ENCODE results near the gene ADAT3. TPM values are rescaled to one million over a fixed set of nuclear protein-coding genes. Genes with fewer than 3 reads are reported as not detected.

ADAT3 gene
- total RNA-seq, 1 experiment from 2014 or later: 6.9 TPM

DNA sequence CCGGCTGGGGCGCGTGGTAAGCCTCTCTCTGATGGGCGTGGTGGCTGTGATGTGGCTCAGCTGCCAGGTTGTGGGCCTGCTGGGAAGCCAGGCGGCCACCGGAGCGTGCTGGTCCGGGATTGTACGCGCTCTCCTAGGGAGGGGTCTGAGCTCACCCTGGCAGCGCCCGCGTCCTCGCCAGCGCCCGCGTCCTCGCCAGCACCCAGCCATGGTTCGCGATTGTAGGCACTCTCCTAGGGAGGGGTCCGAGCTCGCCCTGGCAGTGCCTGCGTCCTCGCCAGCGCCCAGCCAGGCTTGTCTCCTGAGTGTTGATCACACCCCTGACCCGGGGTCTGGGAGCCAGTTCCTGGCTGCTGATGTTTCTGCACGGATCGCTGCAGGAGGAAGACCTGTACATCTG is 13.8 kb downstream of the ADAT3 start:
- ChIA-PET POLR2A (interaction anchor here (0.9 kb wide), 1 partner anchor 10 kb away, joined by 5 read pairs; no protein-coding TSS in a partner anchor), CTCF (no interaction called here)
- TF ChIP-seq, protein P1, sequence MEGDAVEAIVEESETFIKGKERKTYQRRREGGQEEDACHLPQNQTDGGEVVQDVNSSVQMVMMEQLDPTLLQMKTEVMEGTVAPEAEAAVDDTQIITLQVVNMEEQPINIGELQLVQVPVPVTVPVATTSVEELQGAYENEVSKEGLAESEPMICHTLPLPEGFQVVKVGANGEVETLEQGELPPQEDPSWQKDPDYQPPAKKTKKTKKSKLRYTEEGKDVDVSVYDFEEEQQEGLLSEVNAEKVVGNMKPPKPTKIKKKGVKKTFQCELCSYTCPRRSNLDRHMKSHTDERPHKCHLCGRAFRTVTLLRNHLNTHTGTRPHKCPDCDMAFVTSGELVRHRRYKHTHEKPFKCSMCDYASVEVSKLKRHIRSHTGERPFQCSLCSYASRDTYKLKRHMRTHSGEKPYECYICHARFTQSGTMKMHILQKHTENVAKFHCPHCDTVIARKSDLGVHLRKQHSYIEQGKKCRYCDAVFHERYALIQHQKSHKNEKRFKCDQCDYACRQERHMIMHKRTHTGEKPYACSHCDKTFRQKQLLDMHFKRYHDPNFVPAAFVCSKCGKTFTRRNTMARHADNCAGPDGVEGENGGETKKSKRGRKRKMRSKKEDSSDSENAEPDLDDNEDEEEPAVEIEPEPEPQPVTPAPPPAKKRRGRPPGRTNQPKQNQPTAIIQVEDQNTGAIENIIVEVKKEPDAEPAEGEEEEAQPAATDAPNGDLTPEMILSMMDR (IDR thresholded peaks at IDR 0.05; ENCODE audit: unreplicated experiment): no peak
- no peaks in the 10 kb centered on the region for H3K4me1 Mint-ChIP-seq (ENCODE audit: insufficient read depth, unreplicated experiment)
- no peaks in the 10 kb centered on the region for H3K27me3 Mint-ChIP-seq (ENCODE audit: insufficient read depth, unreplicated experiment)
- H3K27ac Mint-ChIP-seq (ENCODE audit: low read depth, unreplicated experiment): no peak overlapping the region
- H3K36me3 Mint-ChIP-seq (ENCODE audit: insufficient read depth, unreplicated experiment): peaks cover 57% of the 10 kb centered on the region
- intact Hi-C loops (cut with micrococcal nuclease): no loop called here
- H3K4me3 Mint-ChIP-seq (ENCODE audit: unreplicated experiment): no peak overlapping the region
- H3K9me3 Mint-ChIP-seq (ENCODE audit: unreplicated experiment): no peaks in the 10 kb centered on the region
- BruUV-seq (replicated peaks): no TSS peak
- DNase-seq (ENCODE audit: unreplicated experiment): no peak

DNA sequence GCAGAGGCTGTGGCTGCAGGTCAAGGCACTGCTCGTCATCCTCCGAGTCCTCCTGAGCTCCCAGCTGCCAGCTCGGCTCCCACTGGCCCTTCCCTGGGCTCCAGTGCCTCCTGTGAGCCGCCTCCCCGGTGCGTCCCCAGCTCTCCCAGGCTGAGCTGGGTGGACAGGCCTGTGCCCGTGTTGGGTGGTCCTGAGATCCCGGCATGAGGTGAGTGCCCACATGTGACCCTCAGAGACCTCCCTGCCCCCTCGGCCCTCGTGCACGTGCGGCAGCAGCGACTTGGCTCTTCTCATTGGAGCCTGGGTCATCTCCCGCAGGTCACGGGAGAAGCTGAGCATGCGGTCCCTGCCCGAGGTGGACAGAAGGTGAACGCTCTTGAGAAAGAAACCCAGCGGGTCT is 15.4 kb downstream of the ADAT3 start:
- intact Hi-C loops (cut with micrococcal nuclease): no loop called here
- TF ChIP-seq, protein P1 (IDR thresholded peaks at IDR 0.05; ENCODE audit: unreplicated experiment): no peak
- BruUV-seq (replicated peaks): no TSS peak
- Mint-ChIP-seq H3K27me3 (ENCODE audit: insufficient read depth, unreplicated experiment) (no peaks in the 10 kb centered on the region), H3K4me1 (ENCODE audit: insufficient read depth, unreplicated experiment) (no peaks in the 10 kb centered on the region), H3K27ac (ENCODE audit: low read depth, unreplicated experiment) (no peak overlapping the region), H3K4me3 (ENCODE audit: unreplicated experiment) (no peak overlapping the region), H3K36me3 (ENCODE audit: insufficient read depth, unreplicated experiment) (peaks cover 64% of the 10 kb centered on the region), H3K9me3 (ENCODE audit: unreplicated experiment) (no peaks in the 10 kb centered on the region)
- no peak for DNase-seq (ENCODE audit: unreplicated experiment)
- POLR2A ChIA-PET: interaction anchor here (0.5 kb wide), 1 partner anchor 77 kb away, joined by 3 read pairs; no protein-coding TSS in a partner anchor
- CTCF ChIA-PET: interaction anchor here (0.5 to 1.4 kb wide), 2 partner anchors 9 to 220 kb away, joined by 4 to 6 read pairs; no protein-coding TSS in a partner anchor

DNA sequence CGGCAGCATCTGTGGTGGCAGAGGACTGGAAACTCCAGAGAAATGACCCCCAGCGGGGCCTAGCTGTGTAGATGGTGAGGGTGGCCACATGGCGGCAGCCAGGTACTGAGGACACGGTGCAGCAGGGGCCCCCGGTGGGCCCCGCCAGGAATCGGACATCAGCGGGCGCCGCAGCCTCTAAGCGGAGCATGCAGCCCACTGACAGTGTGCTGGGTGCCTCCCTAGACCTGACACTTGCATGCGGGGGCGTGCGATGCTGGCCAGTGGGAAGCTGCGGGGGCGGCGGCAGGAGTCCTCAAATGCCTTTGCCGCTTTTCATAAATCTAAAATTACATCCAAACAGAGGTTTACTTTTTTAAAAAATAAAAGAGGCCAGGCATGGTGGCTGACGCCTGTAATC is 16.1 kb downstream of the ADAT3 start:
- intact Hi-C loops (cut with micrococcal nuclease): no loop called here
- no peak for DNase-seq (ENCODE audit: unreplicated experiment)
- H3K4me1 Mint-ChIP-seq (ENCODE audit: insufficient read depth, unreplicated experiment): no peaks in the 10 kb centered on the region
- no peak overlapping the region for H3K27ac Mint-ChIP-seq (ENCODE audit: low read depth, unreplicated experiment)
- TF ChIP-seq, protein P1 (IDR thresholded peaks at IDR 0.05; ENCODE audit: unreplicated experiment): no peak
- CTCF ChIA-PET: interaction anchor here (1.4 kb wide), 1 partner anchor 8 kb away, joined by 6 read pairs; no protein-coding TSS in a partner anchor
- POLR2A ChIA-PET: no interaction called here
- no peak overlapping the region for H3K4me3 Mint-ChIP-seq (ENCODE audit: unreplicated experiment)
- no TSS peak for BruUV-seq (replicated peaks)
- no peaks in the 10 kb centered on the region for H3K27me3 Mint-ChIP-seq (ENCODE audit: insufficient read depth, unreplicated experiment)
- peaks cover 62% of the 10 kb centered on the region for H3K36me3 Mint-ChIP-seq (ENCODE audit: insufficient read depth, unreplicated experiment)
- H3K9me3 Mint-ChIP-seq (ENCODE audit: unreplicated experiment): no peaks in the 10 kb centered on the region

DNA sequence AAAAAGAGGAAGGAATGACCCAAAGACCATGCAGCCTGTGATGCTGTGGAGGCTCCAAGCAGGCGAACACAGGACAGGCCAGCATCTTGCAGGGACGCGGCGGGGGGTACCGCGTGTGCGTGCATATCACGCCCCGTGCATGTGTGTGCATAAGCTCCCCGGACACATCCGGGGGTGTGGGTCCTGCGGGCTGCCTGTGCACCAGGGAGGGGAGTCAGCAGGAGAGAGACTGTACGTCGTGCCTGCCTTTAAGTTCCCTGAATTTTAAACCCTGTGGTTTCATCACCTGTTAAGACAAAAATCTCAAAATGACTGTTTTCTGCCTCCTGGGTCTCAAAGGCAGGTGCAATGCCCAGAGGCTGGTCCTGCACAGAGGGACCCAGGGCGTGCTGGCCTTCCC is 16.6 kb downstream of the ADAT3 start:
- POLR2A ChIA-PET: no interaction called here
- BruUV-seq (replicated peaks): no TSS peak
- Mint-ChIP-seq H3K27me3 (ENCODE audit: insufficient read depth, unreplicated experiment) (no peaks in the 10 kb centered on the region), H3K4me1 (ENCODE audit: insufficient read depth, unreplicated experiment) (no peaks in the 10 kb centered on the region), H3K4me3 (ENCODE audit: unreplicated experiment) (no peak overlapping the region), H3K27ac (ENCODE audit: low read depth, unreplicated experiment) (no peak overlapping the region), H3K9me3 (ENCODE audit: unreplicated experiment) (no peaks in the 10 kb centered on the region), H3K36me3 (ENCODE audit: insufficient read depth, unreplicated experiment) (peaks cover 62% of the 10 kb centered on the region)
- CTCF ChIA-PET: interaction anchor here (1.4 kb wide), 1 partner anchor 8 kb away, joined by 6 read pairs; no protein-coding TSS in a partner anchor
- DNase-seq (ENCODE audit: unreplicated experiment): no peak
- TF ChIP-seq, protein P1 (IDR thresholded peaks at IDR 0.05; ENCODE audit: unreplicated experiment): no peak
- intact Hi-C loops (cut with micrococcal nuclease): no loop called here
